ENCODE measurements around the gene TCEAL9. TPM values are rescaled to one million over a fixed set of nuclear protein-coding genes. Genes with fewer than 3 reads are reported as not detected.
"Not testable (repeated sequence)": the region's sequence is repeated elsewhere in the genome, so short reads cannot be mapped to it uniquely, and the experiment has no call there.

Gene TCEAL9
- total RNA-seq, 2 experiments from 2014 or later: not detected

GRCh38 chrX:103382877-103383276 is 26.6 kb downstream of the TCEAL9 start:
- Mint-ChIP-seq H3K9me3 (no peaks in the 10 kb centered on the region), H3K36me3 (ENCODE audit: low read depth) (no peaks in the 10 kb centered on the region), H3K4me3 (no peak overlapping the region), H3K4me1 (ENCODE audit: low read depth) (no peaks in the 10 kb centered on the region), H3K27ac (no peak overlapping the region), H3K27me3 (peaks cover 4% of the 10 kb centered on the region)
- ChIA-PET POLR2A (no interaction called here), CTCF (no interaction called here)
- TF ChIP-seq CTCF (IDR thresholded peaks at IDR 0.05): no peak
- DNase-seq (no peak), ATAC-seq (ENCODE audit: poor library complexity) (no peak)
- no peak overlapping the region for H3K4me3 ChIP-seq (ENCODE audit: low read length)
- no peaks in the 10 kb centered on the region for H3K4me1 ChIP-seq (ENCODE audit: insufficient read depth, low read length)
- H3K9me3 ChIP-seq (ENCODE audit: control insufficient read depth in 1 of 2, insufficient read depth in 1 of 2, low read length in 2 of 2): no peaks in the 10 kb centered on the region
- no peak overlapping the region for H3K27ac ChIP-seq (ENCODE audit: low read depth in 1 of 2, low read length in 2 of 2)
- H3K36me3 ChIP-seq (ENCODE audit: insufficient read depth, low read length): no peaks in the 10 kb centered on the region
- intact Hi-C loops (cut with DNase I, micrococcal nuclease): no loop called here
- no peaks in the 10 kb centered on the region for H3K27me3 ChIP-seq (ENCODE audit: control insufficient read depth in 1 of 2, insufficient read depth in 2 of 2, low read length in 2 of 2)

- Histone ChIP-seq H3K9me3 (ENCODE audit: control insufficient read depth in 1 of 2, insufficient read depth in 1 of 2, low read length in 2 of 2) (no peaks in the 10 kb centered on the region), H3K27ac (ENCODE audit: low read depth in 1 of 2, low read length in 2 of 2) (no peak overlapping the region), H3K4me3 (ENCODE audit: low read length) (no peak overlapping the region), H3K27me3 (ENCODE audit: control insufficient read depth in 1 of 2, insufficient read depth in 2 of 2, low read length in 2 of 2) (no peaks in the 10 kb centered on the region), H3K36me3 (ENCODE audit: insufficient read depth, low read length) (no peaks in the 10 kb centered on the region), H3K4me1 (ENCODE audit: insufficient read depth, low read length) (no peaks in the 10 kb centered on the region)
- ATAC-seq (ENCODE audit: poor library complexity) (no peak), DNase-seq (no peak)
- Mint-ChIP-seq H3K4me1 (ENCODE audit: low read depth) (no peaks in the 10 kb centered on the region), H3K27me3 (peaks cover 14% of the 10 kb centered on the region), H3K4me3 (no peak overlapping the region), H3K27ac (no peak overlapping the region), H3K9me3 (no peaks in the 10 kb centered on the region), H3K36me3 (ENCODE audit: low read depth) (no peaks in the 10 kb centered on the region)
- ChIA-PET POLR2A (no interaction called here), CTCF (no interaction called here)
- intact Hi-C loops (cut with DNase I, micrococcal nuclease): no loop called here
- no peak for TF ChIP-seq CTCF (IDR thresholded peaks at IDR 0.05)
These were observed 28.4 kb downstream of the TCEAL9 start for GRCh38 chrX:103384672-103385071.

- H3K27me3 ChIP-seq (ENCODE audit: control insufficient read depth in 1 of 2, insufficient read depth in 2 of 2, low read length in 2 of 2); H3K9me3 ChIP-seq (ENCODE audit: control insufficient read depth in 1 of 2, insufficient read depth in 1 of 2, low read length in 2 of 2); intact Hi-C loops (cut with DNase I, micrococcal nuclease); H3K4me1 ChIP-seq (ENCODE audit: insufficient read depth, low read length); H3K27ac Mint-ChIP-seq; ATAC-seq (ENCODE audit: poor library complexity); H3K4me3 ChIP-seq (ENCODE audit: low read length); H3K4me1 Mint-ChIP-seq (ENCODE audit: low read depth); H3K36me3 Mint-ChIP-seq (ENCODE audit: low read depth); H3K36me3 ChIP-seq (ENCODE audit: insufficient read depth, low read length); H3K27ac ChIP-seq (ENCODE audit: low read depth in 1 of 2, low read length in 2 of 2); CTCF ChIA-PET; H3K9me3 Mint-ChIP-seq; POLR2A ChIA-PET; DNase-seq; H3K4me3 Mint-ChIP-seq: not testable (repeated sequence)
- H3K27me3 Mint-ChIP-seq: peaks cover 21% of the 10 kb centered on the region
These were observed 29.1 kb downstream of the TCEAL9 start for GRCh38 chrX:103385283-103385830.

GRCh38 chrX:103386332-103386731 is 30.0 kb downstream of the TCEAL9 start:
- no peaks in the 10 kb centered on the region for H3K27me3 ChIP-seq (ENCODE audit: control insufficient read depth in 1 of 2, insufficient read depth in 2 of 2, low read length in 2 of 2)
- no peaks in the 10 kb centered on the region for H3K9me3 ChIP-seq (ENCODE audit: control insufficient read depth in 1 of 2, insufficient read depth in 1 of 2, low read length in 2 of 2)
- ChIA-PET CTCF (no interaction called here), POLR2A (no interaction called here)
- H3K27me3 Mint-ChIP-seq: peaks cover 27% of the 10 kb centered on the region
- H3K4me3 ChIP-seq (ENCODE audit: low read length): no peak overlapping the region
- H3K36me3 ChIP-seq (ENCODE audit: insufficient read depth, low read length): no peaks in the 10 kb centered on the region
- H3K4me3 Mint-ChIP-seq: no peak overlapping the region
- intact Hi-C loops (cut with DNase I, micrococcal nuclease): no loop called here
- no peak overlapping the region for H3K27ac ChIP-seq (ENCODE audit: low read depth in 1 of 2, low read length in 2 of 2)
- no peak overlapping the region for H3K27ac Mint-ChIP-seq
- DNase-seq (no peak), ATAC-seq (ENCODE audit: poor library complexity) (no peak)
- no peaks in the 10 kb centered on the region for H3K9me3 Mint-ChIP-seq
- no peaks in the 10 kb centered on the region for H3K4me1 ChIP-seq (ENCODE audit: insufficient read depth, low read length)
- no peak for TF ChIP-seq CTCF (IDR thresholded peaks at IDR 0.05)
- H3K36me3 Mint-ChIP-seq (ENCODE audit: low read depth): no peaks in the 10 kb centered on the region
- no peaks in the 10 kb centered on the region for H3K4me1 Mint-ChIP-seq (ENCODE audit: low read depth)

Measured in CD4-positive, alpha-beta T cell (primary cell).